GM04503 (cell line): Measurements from ENCODE around the gene CCL27.

Source experiments
- DNase-seq: peaks from one replicate; pipeline ENCODE4 v3.0.0-alpha.2; 2012; ENCODE audit warnings: low read depth

CCL27 gene

GRCh38 chr9:34627716-34628655, 34.5 kb downstream of the CCL27 start:
- no peak for DNase-seq

- DNase-seq: no peak
Observed at GRCh38 chr9:34625186-34625486, 37.3 kb downstream of the CCL27 start.

GRCh38 chr9:34624475-34625185, 37.8 kb downstream of the CCL27 start:
- no peak for DNase-seq

- DNase-seq: no peak
Observed at GRCh38 chr9:34623374-34624235, 38.9 kb downstream of the CCL27 start.

GRCh38 chr9:34620061-34620994, 42.1 kb downstream of the CCL27 start, which contains the start of gene DCTN3:
DCTN3 (minus strand) TSS chr9:34620495; CDS start chr9:34620464, 31 bp downstream.
- DNase-seq: peak; percentile 85

- DNase-seq: no peak
Observed at GRCh38 chr9:34615132-34615531, 47.3 kb downstream of the CCL27 start.

GRCh38 chr9:34612788-34613390, 49.6 kb downstream of the CCL27 start:
- no peak for DNase-seq
